ENCODE data around the gene GCLC. TPM values are rescaled to one million over a fixed set of nuclear protein-coding genes. Genes with fewer than 3 reads are reported as not detected.

The GCLC gene
- total and polyA plus RNA-seq, 9 of the 15 experiments (the other 6 are each of a cell fraction or from before 2014, with no cell fraction given) = 3.9 to 20.0 (median 9.4) TPM

- TF ChIP-seq USF1 (CRISPR knock-in tag; IDR thresholded peaks at IDR 0.05) = peak; percentile 71
- TF ChIP-seq SAFB2 (IDR thresholded peaks at IDR 0.05; ENCODE audit: borderline replicate concordance, low read depth, low read length, severe bottlenecking) = no peak
- TF ChIP-seq, protein P1, sequence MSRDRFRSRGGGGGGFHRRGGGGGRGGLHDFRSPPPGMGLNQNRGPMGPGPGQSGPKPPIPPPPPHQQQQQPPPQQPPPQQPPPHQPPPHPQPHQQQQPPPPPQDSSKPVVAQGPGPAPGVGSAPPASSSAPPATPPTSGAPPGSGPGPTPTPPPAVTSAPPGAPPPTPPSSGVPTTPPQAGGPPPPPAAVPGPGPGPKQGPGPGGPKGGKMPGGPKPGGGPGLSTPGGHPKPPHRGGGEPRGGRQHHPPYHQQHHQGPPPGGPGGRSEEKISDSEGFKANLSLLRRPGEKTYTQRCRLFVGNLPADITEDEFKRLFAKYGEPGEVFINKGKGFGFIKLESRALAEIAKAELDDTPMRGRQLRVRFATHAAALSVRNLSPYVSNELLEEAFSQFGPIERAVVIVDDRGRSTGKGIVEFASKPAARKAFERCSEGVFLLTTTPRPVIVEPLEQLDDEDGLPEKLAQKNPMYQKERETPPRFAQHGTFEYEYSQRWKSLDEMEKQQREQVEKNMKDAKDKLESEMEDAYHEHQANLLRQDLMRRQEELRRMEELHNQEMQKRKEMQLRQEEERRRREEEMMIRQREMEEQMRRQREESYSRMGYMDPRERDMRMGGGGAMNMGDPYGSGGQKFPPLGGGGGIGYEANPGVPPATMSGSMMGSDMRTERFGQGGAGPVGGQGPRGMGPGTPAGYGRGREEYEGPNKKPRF (IDR thresholded peaks at IDR 0.05; ENCODE audit: low read depth, low read length) = no peak
- TF ChIP-seq RFX7 (CRISPR knock-in tag; IDR thresholded peaks at IDR 0.05) = no peak
- no peak for TF ChIP-seq DNMT1 (IDR thresholded peaks at IDR 0.05)
- no peak for TF ChIP-seq MECOM (CRISPR knock-in tag; IDR thresholded peaks at IDR 0.05)
- no peak for TF ChIP-seq BRD9 (IDR thresholded peaks at IDR 0.05; ENCODE audit: low read depth, partially characterized antibody)
- TF ChIP-seq HMG20B (CRISPR knock-in tag; IDR thresholded peaks at IDR 0.05) = no peak
- TF ChIP-seq ZNF518B (CRISPR knock-in tag; IDR thresholded peaks at IDR 0.05) = no peak
- TF ChIP-seq SMAD2 (IDR thresholded peaks at IDR 0.05; ENCODE audit: low read depth, low read length) = no peak
- TF ChIP-seq, protein P2, sequence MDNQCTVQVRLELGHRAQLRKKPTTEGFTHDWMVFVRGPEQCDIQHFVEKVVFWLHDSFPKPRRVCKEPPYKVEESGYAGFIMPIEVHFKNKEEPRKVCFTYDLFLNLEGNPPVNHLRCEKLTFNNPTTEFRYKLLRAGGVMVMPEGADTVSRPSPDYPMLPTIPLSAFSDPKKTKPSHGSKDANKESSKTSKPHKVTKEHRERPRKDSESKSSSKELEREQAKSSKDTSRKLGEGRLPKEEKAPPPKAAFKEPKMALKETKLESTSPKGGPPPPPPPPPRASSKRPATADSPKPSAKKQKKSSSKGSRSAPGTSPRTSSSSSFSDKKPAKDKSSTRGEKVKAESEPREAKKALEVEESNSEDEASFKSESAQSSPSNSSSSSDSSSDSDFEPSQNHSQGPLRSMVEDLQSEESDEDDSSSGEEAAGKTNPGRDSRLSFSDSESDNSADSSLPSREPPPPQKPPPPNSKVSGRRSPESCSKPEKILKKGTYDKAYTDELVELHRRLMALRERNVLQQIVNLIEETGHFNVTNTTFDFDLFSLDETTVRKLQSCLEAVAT (IDR thresholded peaks at IDR 0.05) = 0 out of 4 replicates have a peak, but pooled peaks of 1 of the 2 experiments have one; percentile 14
- TF ChIP-seq RUNX1 (IDR thresholded peaks at IDR 0.05; ENCODE audit: low read depth) = no peak
- no peak for TF ChIP-seq CHCHD3 (CRISPR knock-in tag; IDR thresholded peaks at IDR 0.05)
- no peak for TF ChIP-seq SRSF1 (IDR thresholded peaks at IDR 0.05; ENCODE audit: low read depth, low read length)
- TF ChIP-seq FOS (IDR thresholded peaks at IDR 0.05; ENCODE audit: extremely low read depth, insufficient read length) = no peak
- no peak for TF ChIP-seq ZFP1 (CRISPR knock-in tag; IDR thresholded peaks at IDR 0.05)
- TF ChIP-seq, protein P3, sequence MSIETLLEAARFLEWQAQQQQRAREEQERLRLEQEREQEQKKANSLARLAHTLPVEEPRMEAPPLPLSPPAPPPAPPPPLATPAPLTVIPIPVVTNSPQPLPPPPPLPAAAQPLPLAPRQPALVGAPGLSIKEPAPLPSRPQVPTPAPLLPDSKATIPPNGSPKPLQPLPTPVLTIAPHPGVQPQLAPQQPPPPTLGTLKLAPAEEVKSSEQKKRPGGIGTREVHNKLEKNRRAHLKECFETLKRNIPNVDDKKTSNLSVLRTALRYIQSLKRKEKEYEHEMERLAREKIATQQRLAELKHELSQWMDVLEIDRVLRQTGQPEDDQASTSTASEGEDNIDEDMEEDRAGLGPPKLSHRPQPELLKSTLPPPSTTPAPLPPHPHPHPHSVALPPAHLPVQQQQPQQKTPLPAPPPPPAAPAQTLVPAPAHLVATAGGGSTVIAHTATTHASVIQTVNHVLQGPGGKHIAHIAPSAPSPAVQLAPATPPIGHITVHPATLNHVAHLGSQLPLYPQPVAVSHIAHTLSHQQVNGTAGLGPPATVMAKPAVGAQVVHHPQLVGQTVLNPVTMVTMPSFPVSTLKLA (conservative IDR thresholded peaks at IDR 0.05) = peak; percentile 62 to 91
- no peak for TF ChIP-seq HNRNPUL1 (IDR thresholded peaks at IDR 0.05; ENCODE audit: low read length)
- TF ChIP-seq EHMT2 (IDR thresholded peaks at IDR 0.05) = no peak
Observed at GRCh38 chr6:53544470-53545308, at the start of gene GCLC (continued).

Measured in K562 (cell line).